PC-3 (cell line): ENCODE data around the gene MAPKAPK3.

Source experiments
- EZH2 ChIP-seq: fragments of 300-600 bp; sonication (generic); IDR thresholded peaks from one replicate; pipeline ENCODE4 v1.6.1; 2017; ENCODE audit warnings: antibody characterized with exemption, mild to moderate bottlenecking, low read length; ENCODE audit not compliant: unreplicated experiment
- EZH2phosphoT487 ChIP-seq: fragments of 300-600 bp; sonication (generic); IDR thresholded peaks from 2 replicates; pipeline ENCODE4 v1.6.1; 2018; ENCODE audit warnings: mild to moderate bottlenecking, antibody characterized with exemption, low read length, borderline replicate concordance
- TF ChIP-seq, protein P1 (sequence below): fragments of 300-600 bp; sonication (generic); conservative IDR thresholded peaks from 2 replicates; pipeline ENCODE4 v1.5.1; 2017; ENCODE audit warnings: antibody characterized with exemption, low read depth, mild to moderate bottlenecking, low read length

DNA sequence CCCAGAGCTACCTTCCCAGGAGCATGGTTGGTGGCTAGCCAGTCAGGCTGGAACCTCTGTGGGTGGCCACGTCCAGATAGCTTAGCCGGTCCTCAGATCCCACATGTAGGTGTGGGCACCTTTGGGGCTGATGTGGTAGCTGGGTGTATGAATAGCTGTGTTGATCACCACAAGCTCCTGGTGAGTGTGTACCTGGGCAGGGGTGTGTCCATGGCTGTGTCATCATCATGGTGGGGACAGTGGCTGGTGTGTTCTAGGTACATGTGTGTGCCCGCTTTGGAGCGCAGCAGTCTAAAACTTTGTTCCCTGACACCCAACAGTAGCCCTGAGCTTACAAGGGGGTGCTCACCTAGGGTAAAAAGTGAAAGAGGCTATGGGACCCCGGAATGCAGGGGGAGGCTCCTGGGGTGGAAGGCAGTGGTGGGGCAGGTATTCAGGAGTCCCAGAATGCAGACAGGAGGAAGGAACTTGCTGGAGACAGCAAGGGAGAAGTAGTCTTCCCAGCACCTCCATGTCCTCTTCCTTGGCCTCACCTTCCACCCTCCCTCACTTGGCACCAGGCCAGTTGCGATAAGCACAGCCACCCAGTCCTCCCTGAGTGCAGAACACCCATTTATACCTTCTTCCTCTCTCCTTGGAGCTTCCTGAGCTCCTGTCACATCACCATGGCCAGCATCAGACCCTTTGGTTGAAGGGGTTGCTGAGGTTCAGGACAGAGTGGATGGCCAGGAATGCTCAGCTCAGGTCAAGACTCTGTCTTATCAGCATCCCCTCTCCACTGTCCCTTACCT is 6.6 kb upstream of the MAPKAPK3 start:
- TF ChIP-seq, protein P1, sequence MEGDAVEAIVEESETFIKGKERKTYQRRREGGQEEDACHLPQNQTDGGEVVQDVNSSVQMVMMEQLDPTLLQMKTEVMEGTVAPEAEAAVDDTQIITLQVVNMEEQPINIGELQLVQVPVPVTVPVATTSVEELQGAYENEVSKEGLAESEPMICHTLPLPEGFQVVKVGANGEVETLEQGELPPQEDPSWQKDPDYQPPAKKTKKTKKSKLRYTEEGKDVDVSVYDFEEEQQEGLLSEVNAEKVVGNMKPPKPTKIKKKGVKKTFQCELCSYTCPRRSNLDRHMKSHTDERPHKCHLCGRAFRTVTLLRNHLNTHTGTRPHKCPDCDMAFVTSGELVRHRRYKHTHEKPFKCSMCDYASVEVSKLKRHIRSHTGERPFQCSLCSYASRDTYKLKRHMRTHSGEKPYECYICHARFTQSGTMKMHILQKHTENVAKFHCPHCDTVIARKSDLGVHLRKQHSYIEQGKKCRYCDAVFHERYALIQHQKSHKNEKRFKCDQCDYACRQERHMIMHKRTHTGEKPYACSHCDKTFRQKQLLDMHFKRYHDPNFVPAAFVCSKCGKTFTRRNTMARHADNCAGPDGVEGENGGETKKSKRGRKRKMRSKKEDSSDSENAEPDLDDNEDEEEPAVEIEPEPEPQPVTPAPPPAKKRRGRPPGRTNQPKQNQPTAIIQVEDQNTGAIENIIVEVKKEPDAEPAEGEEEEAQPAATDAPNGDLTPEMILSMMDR, result no peak
- TF ChIP-seq EZH2phosphoT487 (no peak), EZH2 (no peak)
